HG03575 (cell line): ENCODE measurements around the gene OR1L8.
"Not testable (repeated sequence)": the region's sequence is repeated elsewhere in the genome, so short reads cannot be mapped to it uniquely, and the experiment has no call there.

Experiments used
- ATAC-seq: cut with Tn5 transposase; IDR thresholded peaks from one replicate; pipeline ENCODE4 v1.9.1; 2021; ENCODE audit not compliant: unreplicated experiment, insufficient number of reproducible peaks, low FRiP score; ENCODE audit errors: extremely low read depth

Gene OR1L8, protein sequence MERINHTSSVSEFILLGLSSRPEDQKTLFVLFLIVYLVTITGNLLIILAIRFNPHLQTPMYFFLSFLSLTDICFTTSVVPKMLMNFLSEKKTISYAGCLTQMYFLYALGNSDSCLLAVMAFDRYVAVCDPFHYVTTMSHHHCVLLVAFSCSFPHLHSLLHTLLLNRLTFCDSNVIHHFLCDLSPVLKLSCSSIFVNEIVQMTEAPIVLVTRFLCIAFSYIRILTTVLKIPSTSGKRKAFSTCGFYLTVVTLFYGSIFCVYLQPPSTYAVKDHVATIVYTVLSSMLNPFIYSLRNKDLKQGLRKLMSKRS

DNA sequence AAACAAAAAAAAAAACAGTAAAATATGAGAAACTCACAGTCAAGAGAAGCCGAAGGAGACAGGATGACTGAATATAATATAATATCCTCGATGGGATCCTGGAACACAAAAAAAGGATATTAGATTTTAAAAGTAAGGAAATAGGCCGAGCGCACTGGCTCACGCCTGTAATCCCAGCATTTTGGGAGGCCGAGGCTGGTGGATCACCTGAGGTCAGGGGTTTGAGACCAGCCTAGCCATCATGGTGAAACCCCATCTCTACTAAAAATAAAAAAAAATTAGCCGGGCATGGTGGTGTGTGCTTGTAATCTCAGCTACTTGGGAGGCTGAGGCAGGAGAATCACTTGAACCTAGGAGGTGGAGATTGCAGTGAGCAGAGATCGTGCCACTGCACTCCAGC is at the start of gene OR1L8:
OR1L8 (minus strand) TSS at position 101 of the 400 bp plus-strand sequence. CDS start 14,907 bp downstream, outside the sequence.
- not testable (repeated sequence) for ATAC-seq

DNA sequence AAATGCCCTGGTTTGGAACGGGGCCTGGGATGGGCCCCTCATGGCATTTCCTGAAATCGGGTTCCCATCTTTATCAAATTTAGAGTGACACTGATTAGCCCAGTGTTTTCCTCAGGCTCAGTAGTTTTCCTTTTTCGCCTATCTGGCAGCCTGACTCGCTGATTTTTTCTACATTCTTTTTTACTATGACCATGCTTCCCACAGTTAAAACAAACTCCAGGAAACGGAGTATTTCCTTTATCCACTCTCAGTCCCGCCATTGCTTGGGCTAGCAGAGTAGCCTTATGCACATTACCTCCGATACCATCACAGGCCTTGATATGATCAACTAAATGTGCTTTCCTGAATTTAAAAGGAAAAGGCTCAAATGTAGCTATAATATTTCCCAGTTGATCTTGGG is 36.8 kb upstream of the OR1L8 start:
- no peak for ATAC-seq

DNA sequence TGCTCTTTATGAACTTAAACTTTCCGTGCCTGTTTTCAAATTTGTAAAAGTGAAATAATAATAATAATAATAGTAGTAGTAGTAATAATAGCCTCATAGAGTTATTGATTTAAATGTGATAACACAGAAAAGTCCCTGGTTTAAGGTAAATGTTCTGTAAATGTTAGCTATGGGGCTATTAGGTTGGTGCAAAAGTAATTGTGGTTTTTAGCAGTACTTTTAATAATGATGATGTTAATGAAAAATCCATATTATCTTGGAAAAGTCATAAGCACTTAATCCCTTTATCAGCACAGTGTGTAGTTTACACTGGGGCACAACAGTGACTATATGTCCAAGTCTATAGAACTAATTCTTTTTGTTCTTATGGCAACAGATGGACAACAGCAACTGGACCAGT is 31.2 kb upstream of the OR1L8 start, which contains the start of gene OR1Q1:
OR1Q1 (plus strand) TSS at position 377 of the 400 bp plus-strand sequence; CDS start at position 377, 0 bp downstream.
- no peak for ATAC-seq

DNA sequence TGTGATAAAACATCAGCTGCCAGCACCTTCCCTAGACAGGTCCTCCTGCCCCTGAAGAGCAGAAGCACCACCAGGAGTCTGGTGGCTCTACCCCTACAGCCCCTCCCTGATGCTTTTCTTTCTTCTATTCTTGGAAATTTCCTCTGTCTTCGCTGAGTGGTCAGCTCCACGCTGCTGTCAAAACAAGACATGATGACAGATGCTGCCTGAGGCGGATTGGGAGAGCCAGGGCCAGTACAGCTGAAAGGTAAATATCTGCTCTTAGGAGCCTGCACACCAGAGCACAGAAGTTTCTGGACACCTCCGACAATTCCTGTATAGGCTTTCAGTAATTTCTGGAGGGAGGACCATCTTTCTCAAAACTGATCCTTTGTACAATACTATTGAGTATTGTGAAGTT is 26.6 kb upstream of the OR1L8 start:
- ATAC-seq, result no peak

DNA sequence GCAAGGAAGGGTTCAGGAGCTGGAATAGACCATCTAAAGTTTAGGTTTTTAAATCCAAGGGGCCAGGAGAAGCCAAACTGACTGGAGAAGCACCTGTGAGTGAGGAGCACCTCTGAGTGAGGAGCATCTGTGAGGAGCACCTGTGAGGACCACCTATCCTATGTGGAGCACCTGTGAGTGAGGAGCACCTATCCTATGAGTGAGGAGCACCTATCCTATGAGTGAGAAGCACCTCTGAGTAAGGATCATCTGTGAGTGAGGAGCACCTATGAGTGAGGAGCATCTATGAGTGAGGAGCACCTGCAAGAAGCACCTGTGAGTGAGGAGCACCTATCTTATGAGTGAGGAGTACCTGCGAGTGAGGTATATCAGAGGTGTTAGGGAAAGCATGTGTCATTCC is 23.4 kb upstream of the OR1L8 start:
- no peak for ATAC-seq

DNA sequence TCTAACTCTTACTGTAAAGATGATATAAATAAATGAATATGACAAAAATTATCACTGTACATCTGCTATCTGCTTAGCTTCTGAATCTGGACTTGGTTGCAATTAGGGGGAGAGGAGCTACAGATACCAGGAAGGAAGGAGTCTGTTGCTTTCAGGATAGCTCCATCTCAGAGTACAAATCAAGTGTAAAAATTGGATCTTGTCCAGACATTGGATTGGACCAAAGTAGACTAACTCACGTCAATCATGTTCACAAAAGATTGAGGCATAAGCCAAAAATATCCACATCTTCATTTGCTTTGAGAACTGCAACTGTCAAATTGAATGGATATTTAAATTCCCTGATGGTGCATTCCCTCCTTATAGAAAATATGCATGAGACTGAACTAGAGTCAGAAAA is 22.5 kb upstream of the OR1L8 start:
- ATAC-seq, result no peak

DNA sequence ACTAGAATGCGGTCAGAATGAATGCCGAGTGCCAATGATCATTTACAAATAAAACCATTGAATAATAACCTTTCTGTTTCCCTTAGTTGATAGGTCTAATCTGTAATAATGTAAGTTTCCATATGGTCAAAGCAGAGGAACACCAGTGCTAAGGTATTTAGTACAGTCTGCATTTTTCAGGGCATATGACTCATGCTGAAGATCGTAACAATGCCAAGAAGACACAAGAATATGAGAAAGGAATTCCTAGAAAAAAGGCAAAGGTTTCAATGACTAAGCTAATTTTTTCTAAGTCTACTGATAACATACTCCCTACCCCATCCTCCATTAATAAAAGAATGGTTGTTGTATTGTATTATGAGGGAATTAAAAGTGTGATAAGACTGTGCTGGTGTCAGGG is 2.8 kb downstream of the OR1L8 start:
- no peak for ATAC-seq

DNA sequence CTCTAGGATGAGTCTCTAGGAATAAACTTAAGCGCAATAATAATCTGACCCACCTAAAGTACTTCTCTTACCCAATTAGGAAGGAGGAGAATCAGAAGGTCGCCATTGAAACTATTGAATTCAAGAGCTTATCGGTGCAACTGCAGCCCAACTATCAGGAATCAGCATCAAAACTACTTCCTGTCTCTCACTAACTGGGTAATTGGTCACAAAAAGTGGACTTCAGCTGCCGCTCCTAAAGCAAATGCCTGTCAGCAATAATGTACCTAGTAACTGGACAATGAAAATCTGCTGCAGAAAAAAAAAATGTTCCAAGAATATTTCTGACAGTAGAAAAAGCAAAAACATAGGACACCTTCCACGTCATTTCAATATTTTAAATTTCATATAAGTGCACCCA is 3.3 kb downstream of the OR1L8 start:
- ATAC-seq, result no peak

DNA sequence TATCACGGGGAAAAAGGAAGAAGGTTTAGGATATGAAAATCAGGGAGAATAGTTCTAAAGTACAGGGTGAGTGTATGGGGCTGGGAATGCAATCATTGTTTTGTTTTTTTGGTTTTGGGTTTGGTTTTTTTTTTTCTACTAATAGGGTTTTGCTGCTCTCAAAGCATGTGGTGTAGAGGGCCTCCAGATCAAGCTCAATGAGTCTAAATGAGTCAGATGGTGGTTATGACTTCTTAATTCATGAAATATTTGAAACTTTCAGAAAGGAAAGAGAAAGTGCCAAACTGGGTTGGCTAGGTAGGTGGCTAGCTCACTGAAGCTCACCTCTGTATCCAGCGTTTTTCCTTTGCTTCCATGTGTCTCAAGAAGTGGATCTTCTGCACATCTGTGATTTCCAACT is 10.7 kb downstream of the OR1L8 start:
- ATAC-seq, result no peak

DNA sequence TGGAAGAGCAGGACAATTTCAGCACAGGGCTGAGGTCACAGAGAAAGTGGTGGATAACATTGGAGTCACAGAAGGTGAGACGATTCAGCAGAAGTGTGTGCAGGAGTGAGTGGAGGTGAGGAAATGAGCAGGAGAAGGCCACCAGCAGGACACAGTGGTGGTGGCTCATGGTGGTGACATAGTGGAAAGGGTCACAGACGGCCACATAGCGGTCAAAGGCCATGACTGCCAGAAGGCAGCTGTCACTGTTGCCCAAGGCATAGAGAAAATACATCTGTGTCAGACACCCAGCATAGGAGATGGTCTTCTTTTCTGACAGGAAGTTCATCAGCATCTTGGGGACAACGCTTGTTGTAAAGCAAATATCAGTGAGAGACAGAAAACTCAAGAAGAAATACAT is 15.3 kb downstream of the OR1L8 start:
- ATAC-seq, result no peak

DNA sequence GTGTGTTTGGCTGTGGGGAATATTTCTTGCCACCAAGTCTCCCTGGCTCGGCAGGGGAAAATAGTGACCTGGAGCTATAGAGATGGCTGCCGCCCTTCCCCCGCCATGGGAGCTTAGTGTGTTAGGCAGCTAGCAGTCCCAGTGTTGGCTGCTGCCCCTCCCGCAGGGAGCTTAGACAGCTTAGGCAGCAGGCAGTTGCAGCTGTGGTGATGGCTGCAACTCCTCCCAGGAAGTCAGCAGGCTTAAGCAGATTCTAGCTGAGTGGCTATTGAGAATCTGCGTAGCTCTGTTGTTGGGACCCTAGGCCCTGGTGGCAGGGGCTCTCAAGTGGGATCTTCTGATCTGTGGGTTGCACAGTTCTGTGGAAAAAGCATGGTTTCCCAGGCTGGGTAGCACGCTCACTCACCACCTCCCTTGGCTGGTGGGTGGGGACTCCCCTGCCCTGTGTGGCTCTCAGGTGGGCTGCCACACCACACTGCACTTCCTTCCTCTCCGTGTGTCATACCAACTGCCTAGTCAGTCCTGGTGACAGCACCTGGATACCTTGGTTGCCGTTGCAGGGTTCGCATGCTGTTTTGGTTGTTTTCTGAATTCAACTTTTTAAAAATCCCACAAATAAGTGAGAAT is 20.9 kb downstream of the OR1L8 start:
- no peak for ATAC-seq

DNA sequence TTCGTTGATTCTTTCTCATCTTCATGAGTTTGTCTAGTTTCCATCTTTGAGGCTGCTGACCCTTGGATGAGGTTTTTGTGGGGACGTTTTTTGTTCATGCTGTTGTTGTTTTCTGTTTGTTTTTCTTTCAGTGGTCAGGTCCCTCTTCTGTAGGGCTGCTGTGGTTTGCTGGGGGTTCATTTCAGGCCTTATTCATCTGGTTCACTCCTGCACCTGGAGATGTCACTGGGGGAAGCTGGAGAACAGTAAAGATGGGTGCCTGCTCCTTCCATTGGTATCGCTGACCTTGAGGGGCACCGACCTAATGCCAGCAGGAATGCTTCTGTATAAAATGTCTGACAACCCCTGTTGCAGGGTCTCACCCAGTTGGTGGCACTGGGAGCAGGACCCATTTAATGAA is 21.7 kb downstream of the OR1L8 start:
- no peak for ATAC-seq

DNA sequence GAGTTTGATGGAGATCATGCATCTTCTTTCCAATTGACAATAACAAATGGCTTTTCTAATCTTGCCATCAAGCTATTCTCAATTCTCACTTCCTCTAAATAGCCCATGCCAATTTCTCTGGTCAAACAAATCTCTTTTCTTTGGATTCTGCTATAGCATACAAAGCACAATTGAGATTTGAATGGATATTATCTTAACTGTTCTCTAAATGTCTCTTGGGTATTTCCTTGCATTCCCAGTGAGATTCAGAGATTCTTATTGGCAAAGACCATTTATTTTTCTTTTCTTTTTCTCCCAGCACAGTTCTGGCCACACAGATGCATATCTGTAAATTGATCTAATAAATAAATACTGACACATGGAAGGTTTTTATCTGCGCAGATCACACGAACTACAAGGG is 30.4 kb downstream of the OR1L8 start, which contains the start of gene OR1N2:
OR1N2 (plus strand) TSS at position 301 of the 400 bp plus-strand sequence. CDS start 100 bp downstream, outside the sequence.
- no peak for ATAC-seq

DNA sequence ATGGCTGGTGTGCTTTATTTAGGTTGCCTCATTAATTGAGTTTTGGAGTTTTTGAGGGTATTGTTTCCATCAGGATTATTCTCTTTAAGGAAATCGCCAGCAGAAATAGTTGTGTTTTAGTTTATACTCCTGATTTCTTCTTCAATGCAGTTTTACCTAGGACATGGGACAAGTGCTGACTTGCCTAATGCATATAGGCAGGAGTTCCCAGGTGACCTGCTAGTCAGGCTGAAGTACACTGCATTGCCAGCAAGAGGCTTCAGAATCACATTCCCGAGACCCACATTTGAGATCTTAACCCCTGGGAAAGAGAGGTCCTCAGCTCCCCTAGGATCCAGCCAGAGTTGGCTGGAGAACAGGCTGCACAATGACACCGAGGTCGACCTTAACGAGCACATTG is 31.8 kb downstream of the OR1L8 start:
- no peak for ATAC-seq

DNA sequence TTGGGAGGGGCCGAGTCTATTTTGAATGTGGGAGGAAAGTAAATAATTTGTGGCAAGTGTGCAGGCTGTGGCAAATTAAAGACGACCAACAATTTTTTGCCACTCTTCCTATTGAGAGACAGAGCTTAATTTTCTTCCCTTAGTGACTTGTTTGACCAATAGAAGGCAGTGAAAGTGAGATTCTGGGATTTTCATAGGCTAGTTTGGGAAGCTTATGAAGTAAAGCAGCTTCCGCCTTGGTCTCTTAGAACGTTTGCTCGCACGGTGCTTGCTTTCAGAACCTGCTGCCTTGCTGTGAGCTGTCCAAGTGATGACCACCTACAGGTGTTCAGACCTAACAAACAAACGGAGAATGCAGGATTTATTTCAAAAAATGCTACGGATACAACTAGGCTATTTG is 37.0 kb downstream of the OR1L8 start:
- no peak for ATAC-seq

DNA sequence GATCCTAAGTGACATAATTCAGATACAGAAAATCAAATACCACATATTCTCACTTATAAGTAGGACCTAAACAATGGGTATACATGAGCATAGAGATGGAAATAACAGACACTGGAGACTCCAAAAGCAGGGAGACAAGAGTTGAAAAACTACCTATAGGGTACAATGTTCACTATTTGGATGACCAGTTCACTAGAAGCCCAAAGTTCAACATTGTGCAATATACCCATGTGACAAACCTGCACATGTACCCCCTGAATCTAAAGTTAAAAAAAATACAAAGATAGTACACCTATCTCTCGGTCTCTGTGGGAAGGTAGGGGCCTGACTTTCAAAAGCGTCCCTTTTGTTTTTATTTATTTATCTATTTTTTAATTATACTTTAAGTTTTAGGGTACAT is 44.4 kb downstream of the OR1L8 start:
- ATAC-seq, result no peak

DNA sequence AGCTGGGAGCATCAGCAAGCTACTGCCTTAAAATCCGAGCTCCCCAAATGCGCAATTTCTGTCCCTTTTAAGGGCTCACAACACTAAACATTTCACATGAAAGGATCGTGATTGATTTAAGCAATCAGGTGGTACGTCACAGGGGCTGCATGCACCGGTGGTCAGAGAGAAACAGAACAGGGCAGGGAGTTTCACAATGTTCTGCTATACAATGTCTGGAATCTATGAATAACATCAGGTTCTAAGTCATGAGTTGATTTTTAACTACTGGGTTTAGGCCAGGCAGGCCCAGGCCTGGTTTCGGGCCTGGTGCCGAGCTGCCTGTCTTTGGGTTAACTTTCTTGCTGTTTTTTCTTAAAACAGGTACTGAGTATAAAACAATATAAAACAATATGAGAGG is 46.1 kb downstream of the OR1L8 start:
- ATAC-seq, result not testable (repeated sequence)

DNA sequence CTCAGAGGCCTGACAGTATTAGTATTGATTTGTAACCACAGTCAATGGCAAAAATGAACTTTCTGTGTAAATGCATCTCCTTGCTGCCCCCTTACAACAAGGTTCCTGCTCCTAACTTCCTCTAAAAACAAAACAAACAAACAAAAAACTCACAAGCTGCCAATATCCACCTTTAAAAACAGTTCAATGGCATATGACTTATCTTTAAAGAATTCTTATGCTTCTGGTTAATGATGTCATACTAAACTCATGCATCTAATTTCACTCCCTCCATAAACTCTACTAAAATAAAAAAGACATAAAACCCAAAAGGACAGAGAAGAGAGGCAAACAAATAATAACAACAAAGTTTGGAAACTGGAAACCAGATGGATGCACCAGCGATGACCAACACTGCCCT is 47.0 kb downstream of the OR1L8 start:
- no peak for ATAC-seq

DNA sequence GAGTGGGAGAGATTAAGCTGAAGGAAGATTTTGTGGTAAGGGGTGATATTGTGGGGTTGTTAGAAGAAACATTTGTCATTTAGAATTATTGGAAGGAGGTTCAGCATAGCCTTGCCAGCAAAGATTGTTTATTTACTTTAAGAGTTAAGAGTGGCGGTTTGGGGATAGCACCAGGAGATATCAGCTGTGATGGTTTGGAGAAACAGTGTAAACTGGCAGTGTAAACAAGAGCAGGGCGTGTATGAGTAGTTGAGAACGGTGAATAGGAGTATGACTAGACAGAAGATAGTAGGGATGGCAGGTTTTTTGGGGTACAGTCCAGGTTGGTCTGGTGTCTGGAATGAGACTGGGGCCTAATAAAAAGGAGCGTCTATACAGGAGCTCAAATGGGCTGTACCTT is 52.0 kb downstream of the OR1L8 start:
- ATAC-seq, result not testable (repeated sequence)

DNA sequence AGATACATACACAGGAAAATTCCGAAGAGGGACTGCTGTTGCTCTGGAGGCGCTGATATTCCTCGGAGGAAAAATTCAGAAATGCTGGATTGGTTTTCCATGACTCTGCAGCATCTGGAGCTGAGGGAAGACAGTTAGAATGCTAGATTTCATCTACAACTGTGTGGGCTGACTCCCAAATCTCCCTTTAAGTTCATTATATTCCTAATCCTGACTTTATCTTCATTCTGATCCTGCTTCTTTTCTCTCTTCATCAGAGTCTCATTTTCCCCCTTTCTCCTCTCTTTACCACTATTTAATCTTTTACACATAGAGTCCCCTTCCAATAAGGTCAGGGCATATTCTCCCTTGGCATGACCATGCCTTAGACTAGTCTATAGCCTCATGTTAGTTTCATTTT is 56.0 kb downstream of the OR1L8 start, which contains the start of gene OR1N1:
OR1N1 (minus strand) TSS at position 101 of the 400 bp plus-strand sequence; CDS start at position 101, 0 bp downstream.
- no peak for ATAC-seq
